ENCODE results near the gene PROP1. TPM values are rescaled to one million over a fixed set of nuclear protein-coding genes. Genes with fewer than 3 reads are reported as not detected.
A peak's percentile ranks its signal among the peaks of the same experiment; 100 is the strongest.

The PROP1 gene
- total and polyA plus RNA-seq, 2 of the 4 experiments (the other 2 are of a cell fraction) = not detected

DNA sequence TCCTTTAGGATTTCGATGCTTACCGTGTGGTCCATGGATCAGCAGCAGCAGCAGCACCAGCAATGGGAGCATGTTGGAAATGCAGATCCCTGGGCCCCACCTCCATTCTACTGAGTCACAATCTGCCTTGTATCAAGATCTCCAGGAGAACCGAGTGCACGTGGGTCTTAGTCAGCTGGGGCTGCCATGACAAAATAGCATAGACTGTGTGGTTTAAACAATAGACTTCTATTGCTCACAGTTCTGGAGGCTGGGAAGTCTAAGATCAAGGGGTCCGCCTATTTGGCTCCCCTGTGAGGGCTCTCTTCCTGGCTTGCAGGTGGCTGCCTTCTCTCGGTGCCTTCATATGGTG lies 1.3 kb upstream of the PROP1 start:
- Histone ChIP-seq H2AK5ac (ENCODE audit: low read depth, low read length) (no peak overlapping the region), H3K79me1 (ENCODE audit: low read depth in 1 of 2, low read length in 2 of 2) (no peaks in the 10 kb centered on the region), H2BK15ac (ENCODE audit: low read depth, low read length) (no peak overlapping the region), H4K8ac (ENCODE audit: low read depth in 2 of 2, low read length in 2 of 2) (no peak overlapping the region), H4K20me1 (ENCODE audit: insufficient read depth, low read length) (no peaks in the 10 kb centered on the region), H3K9me1 (ENCODE audit: insufficient read depth, low read length) (no peaks in the 10 kb centered on the region), H3K18ac (ENCODE audit: low read depth, low read length) (no peak overlapping the region), H3K23ac (ENCODE audit: low read depth, low read length) (no peak overlapping the region), H3K56ac (ENCODE audit: extremely low read depth, insufficient read depth, low read length) (no peak overlapping the region), H3K14ac (replicated peaks; ENCODE audit: low read depth, low read length) (no peak overlapping the region), H2AFZ (replicated peaks; ENCODE audit: low read length, poor library complexity) (no peak overlapping the region), H2BK20ac (ENCODE audit: low read depth, low read length) (no peak overlapping the region), H2BK120ac (ENCODE audit: low read depth, low read length) (no peak overlapping the region), H3K4me1 (ENCODE audit: control insufficient read depth, insufficient read depth, low read length) (no peaks in the 10 kb centered on the region), H3K36me3 (ENCODE audit: control insufficient read depth, insufficient read depth, low read length) (no peaks in the 10 kb centered on the region), H3K4ac (ENCODE audit: low read depth, low read length) (no peak overlapping the region), H2BK5ac (ENCODE audit: low read depth, low read length, poor library complexity, severe bottlenecking) (no peak overlapping the region), H3K4me3 (ENCODE audit: insufficient read depth, low read depth, low read length) (no peak overlapping the region), H3K9ac (ENCODE audit: low read depth, low read length) (no peak overlapping the region), H4K5ac (ENCODE audit: low read depth, low read length) (no peak overlapping the region), H3K27me3 (ENCODE audit: control insufficient read depth, insufficient read depth, low read length) (peaks cover 10% of the 10 kb centered on the region; the same call in 1 of the 2 replicates), H4K91ac (ENCODE audit: insufficient read depth, low read depth, low read length) (no peak overlapping the region), H2AK9ac (replicated peaks; ENCODE audit: low read depth, low read length, poor library complexity) (peak overlapping the region; percentile 65), H3K4me2 (ENCODE audit: low read depth, low read length) (no peak overlapping the region), H3K27ac (ENCODE audit: insufficient read depth, low read length) (no peak overlapping the region), H3K9me3 (ENCODE audit: control insufficient read depth, insufficient read depth, low read length) (no peaks in the 10 kb centered on the region)
- in situ Hi-C loops (cut with MboI; ENCODE audit: low sequenced_read_pairs) = no loop called here
- intact Hi-C loops (cut with micrococcal nuclease) = no loop called here
- ATAC-seq (ENCODE audit: low read depth) (no peak), DNase-seq (no peak)
- TF ChIP-seq, protein P1, sequence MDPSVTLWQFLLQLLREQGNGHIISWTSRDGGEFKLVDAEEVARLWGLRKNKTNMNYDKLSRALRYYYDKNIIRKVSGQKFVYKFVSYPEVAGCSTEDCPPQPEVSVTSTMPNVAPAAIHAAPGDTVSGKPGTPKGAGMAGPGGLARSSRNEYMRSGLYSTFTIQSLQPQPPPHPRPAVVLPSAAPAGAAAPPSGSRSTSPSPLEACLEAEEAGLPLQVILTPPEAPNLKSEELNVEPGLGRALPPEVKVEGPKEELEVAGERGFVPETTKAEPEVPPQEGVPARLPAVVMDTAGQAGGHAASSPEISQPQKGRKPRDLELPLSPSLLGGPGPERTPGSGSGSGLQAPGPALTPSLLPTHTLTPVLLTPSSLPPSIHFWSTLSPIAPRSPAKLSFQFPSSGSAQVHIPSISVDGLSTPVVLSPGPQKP (IDR thresholded peaks at IDR 0.05; ENCODE audit: borderline replicate concordance, low read depth, low read length) = no peak
- TF ChIP-seq NFE2L2 (IDR thresholded peaks at IDR 0.05; ENCODE audit: low read depth, low read length) (no peak), BHLHE40 (IDR thresholded peaks at IDR 0.05; ENCODE audit: low read depth, low read length) (no peak), FOS (IDR thresholded peaks at IDR 0.05; ENCODE audit: low read depth, low read length) (no peak), CEBPB (IDR thresholded peaks at IDR 0.05; ENCODE audit: low read depth, low read length) (no peak), MXI1 (IDR thresholded peaks at IDR 0.05; ENCODE audit: borderline replicate concordance, low read depth, low read length) (no peak), MAFK (IDR thresholded peaks at IDR 0.05; ENCODE audit: low read depth, low read length) (no peak), RAD21 (IDR thresholded peaks at IDR 0.05; ENCODE audit: low read length) (no peak), SMC3 (IDR thresholded peaks at IDR 0.05; ENCODE audit: low read depth, low read length) (no peak), POLR2A (IDR thresholded peaks at IDR 0.05; ENCODE audit: low read depth, low read length) (no peak), RCOR1 (IDR thresholded peaks at IDR 0.05; ENCODE audit: insufficient replicate concordance, low read length) (no peak)
- TF ChIP-seq, protein P2, sequence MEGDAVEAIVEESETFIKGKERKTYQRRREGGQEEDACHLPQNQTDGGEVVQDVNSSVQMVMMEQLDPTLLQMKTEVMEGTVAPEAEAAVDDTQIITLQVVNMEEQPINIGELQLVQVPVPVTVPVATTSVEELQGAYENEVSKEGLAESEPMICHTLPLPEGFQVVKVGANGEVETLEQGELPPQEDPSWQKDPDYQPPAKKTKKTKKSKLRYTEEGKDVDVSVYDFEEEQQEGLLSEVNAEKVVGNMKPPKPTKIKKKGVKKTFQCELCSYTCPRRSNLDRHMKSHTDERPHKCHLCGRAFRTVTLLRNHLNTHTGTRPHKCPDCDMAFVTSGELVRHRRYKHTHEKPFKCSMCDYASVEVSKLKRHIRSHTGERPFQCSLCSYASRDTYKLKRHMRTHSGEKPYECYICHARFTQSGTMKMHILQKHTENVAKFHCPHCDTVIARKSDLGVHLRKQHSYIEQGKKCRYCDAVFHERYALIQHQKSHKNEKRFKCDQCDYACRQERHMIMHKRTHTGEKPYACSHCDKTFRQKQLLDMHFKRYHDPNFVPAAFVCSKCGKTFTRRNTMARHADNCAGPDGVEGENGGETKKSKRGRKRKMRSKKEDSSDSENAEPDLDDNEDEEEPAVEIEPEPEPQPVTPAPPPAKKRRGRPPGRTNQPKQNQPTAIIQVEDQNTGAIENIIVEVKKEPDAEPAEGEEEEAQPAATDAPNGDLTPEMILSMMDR (conservative IDR thresholded peaks at IDR 0.05; ENCODE audit: low read depth, low read length) = no peak
- CTCF ChIA-PET = no interaction called here
- POLR2A ChIA-PET (ENCODE audit: unreplicated experiment) = no interaction called here
- no TSS peak for BruUV-seq (replicated peaks)
- no CpG with 5 or more reads among the region's 6 CpGs for WGBS, 2 experiments (ENCODE audit: extremely low coverage in 2 of 2, insufficient read length in 1 of 2)
- dilution Hi-C loops (cut with HindIII; ENCODE audit: low sequenced_read_pairs, unreplicated experiment) = no loop called here
